ENCODE results near the gene TMEM14C. TPM values are rescaled to one million over a fixed set of nuclear protein-coding genes. Genes with fewer than 3 reads are reported as not detected.

Gene TMEM14C
- 91.3 TPM for polyA plus RNA-seq (ENCODE audit: insufficient read length)

GRCh38 chr6:10722820-10723566 is at the start of gene TMEM14C:
TMEM14C (plus strand) TSS chr6:10723070; CDS start chr6:10724614, 1,544 bp downstream.
- DNase-seq = peak; percentile 98

- DNase-seq = no peak
Measured at GRCh38 chr6:10676403-10676802, 46.5 kb upstream of the TMEM14C start.

GRCh38 chr6:10678456-10678855 is 44.4 kb upstream of the TMEM14C start:
- DNase-seq = no peak

GRCh38 chr6:10681795-10682194 is 41.1 kb upstream of the TMEM14C start:
- no peak for DNase-seq

GRCh38 chr6:10682355-10682988 is 40.4 kb upstream of the TMEM14C start:
- no peak for DNase-seq

GRCh38 chr6:10684618-10685017 is 38.3 kb upstream of the TMEM14C start:
- no peak for DNase-seq

GRCh38 chr6:10685092-10685915 is 37.6 kb upstream of the TMEM14C start:
- no peak for DNase-seq

GRCh38 chr6:10686901-10687300 is 36.0 kb upstream of the TMEM14C start:
- DNase-seq = no peak

GRCh38 chr6:10687582-10687981 is 35.3 kb upstream of the TMEM14C start:
- DNase-seq = no peak

- DNase-seq = no peak
Measured at GRCh38 chr6:10690651-10691445, 32.0 kb upstream of the TMEM14C start.

GRCh38 chr6:10692965-10693538 is 29.8 kb upstream of the TMEM14C start:
- DNase-seq = no peak

- peak; percentile 97 for DNase-seq
Measured at GRCh38 chr6:10694302-10695085, 28.4 kb upstream of the TMEM14C start, which contains the start of the genes C6orf52 and PAK1IP1. C6orf52 (minus strand) TSS chr6:10694616; CDS start chr6:10687550, 7,066 bp downstream. PAK1IP1 (plus strand) TSS chr6:10694972; CDS start chr6:10694986, 14 bp downstream.

GRCh38 chr6:10695086-10695657 is 27.7 kb upstream of the TMEM14C start:
- DNase-seq = no peak

- no peak for DNase-seq
Measured at GRCh38 chr6:10696655-10697054, 26.2 kb upstream of the TMEM14C start.

GRCh38 chr6:10713962-10714361 is 8.9 kb upstream of the TMEM14C start:
- no peak for DNase-seq

GRCh38 chr6:10719296-10719963 is 3.4 kb upstream of the TMEM14C start:
- no peak for DNase-seq

GRCh38 chr6:10719964-10720264 is 3.0 kb upstream of the TMEM14C start:
- peak; percentile 47 for DNase-seq

- peak; percentile 61 for DNase-seq
Measured at GRCh38 chr6:10720265-10720959, 2.5 kb upstream of the TMEM14C start.
